A673 (cell line): ENCODE measurements around the gene PPP1R16B. TPM values are rescaled to one million over a fixed set of nuclear protein-coding genes. Genes with fewer than 3 reads are reported as not detected.

Experiments used
- BruUV-seq: library from RNA; stranded (reverse); fragments of 400-500 nt; replicated peaks from 2 replicates; lab custom pipeline; 2021; lab: Mats Ljungman, UMichigan
- CTCF ChIA-PET: fragments of 300-600 bp; sonication (Branson Sonifier 250); formaldehyde crosslinking; loops from one replicate; lab custom pipeline; 2022; ENCODE audit warnings: antibody characterized with exemption; lab: Charles Lee
- POLR2A ChIA-PET: fragments of 300-600 bp; sonication (Branson Sonifier 250); formaldehyde crosslinking; loops from one replicate; lab custom pipeline; 2022; ENCODE audit warnings: antibody characterized with exemption; ENCODE audit not compliant: low non-redundant PET; lab: Charles Lee
- DNase-seq: peaks from one replicate; pipeline ENCODE4 v3.0.0-alpha.2; 2015; ENCODE audit warnings: low spot score
- H3K27ac ChIP-seq: fragments of 200-600 bp; sonication (generic); 2 replicates; pipeline ENCODE4 v1.5.1; 2016; ENCODE audit warnings: mixed run types, low read depth, mild to moderate bottlenecking, mixed read lengths, antibody characterized with exemption, low read length; ENCODE audit not compliant: poor library complexity, severe bottlenecking
- H3K27me3 ChIP-seq: fragments of 200-600 bp; sonication (generic); replicated peaks from 2 replicates; pipeline ENCODE4 v1.6.1; 2017; ENCODE audit warnings: mixed run types, low read depth, mild to moderate bottlenecking, mixed read lengths, antibody characterized with exemption, low read length; ENCODE audit not compliant: insufficient read depth, poor library complexity
- H3K36me3 ChIP-seq: fragments of 200-600 bp; sonication (generic); 2 replicates; pipeline ENCODE4 v1.6.1; 2016; ENCODE audit warnings: mixed run types, mild to moderate bottlenecking, mixed read lengths, antibody characterized with exemption, low read length; ENCODE audit not compliant: insufficient read depth, poor library complexity, severe bottlenecking
- H3K4me1 ChIP-seq: fragments of 200-600 bp; sonication (generic); 2 replicates; pipeline ENCODE4 v1.6.1; 2017; ENCODE audit warnings: mixed run types, mild to moderate bottlenecking, mixed read lengths, antibody characterized with exemption, low read length; ENCODE audit not compliant: insufficient read depth, poor library complexity, severe bottlenecking
- H3K4me3 ChIP-seq: fragments of 200-600 bp; sonication (generic); 2 replicates; pipeline ENCODE4 v1.5.1; 2016; ENCODE audit warnings: low read depth, mixed run types, mild to moderate bottlenecking, mixed read lengths, low read length; ENCODE audit not compliant: poor library complexity, severe bottlenecking
- H3K9me3 ChIP-seq: fragments of 200-600 bp; sonication (generic); 2 replicates; pipeline ENCODE4 v1.6.1; 2016; ENCODE audit warnings: mixed run types, low read depth, mild to moderate bottlenecking, mixed read lengths, antibody characterized with exemption, low read length; ENCODE audit not compliant: poor library complexity, severe bottlenecking
- EZH2 ChIP-seq: fragments of 200-600 bp; sonication (generic); IDR thresholded peaks from 2 replicates; pipeline ENCODE4 v1.6.1; 2017; ENCODE audit warnings: borderline replicate concordance, low read depth, mild to moderate bottlenecking, mixed read lengths, antibody characterized with exemption, low read length; ENCODE audit not compliant: poor library complexity, severe bottlenecking
- intact Hi-C: fragments of 100-400 bp; cut with micrococcal nuclease; formaldehyde crosslinking; loops from one replicate; pipeline ENCODE4 v1.10.0; 2022; ENCODE audit not compliant: unreplicated experiment
- total RNA-seq: library from RNA; stranded (reverse); gene quantifications from 2 replicates; pipeline ENCODE4 v1.2.3, GENCODE V29; 2021
- TF ChIP-seq, protein P1 (sequence below): fragments of 300-800, 200-600 bp; sonication (generic); conservative IDR thresholded peaks from 2 replicates; pipeline ENCODE4 v1.5.1; 2017; ENCODE audit warnings: low read depth, mild to moderate bottlenecking, antibody characterized with exemption, low read length, moderate library complexity, mixed read lengths

PPP1R16B gene
- total RNA-seq, 1 experiment from 2014 or later: 0.17 TPM

DNA sequence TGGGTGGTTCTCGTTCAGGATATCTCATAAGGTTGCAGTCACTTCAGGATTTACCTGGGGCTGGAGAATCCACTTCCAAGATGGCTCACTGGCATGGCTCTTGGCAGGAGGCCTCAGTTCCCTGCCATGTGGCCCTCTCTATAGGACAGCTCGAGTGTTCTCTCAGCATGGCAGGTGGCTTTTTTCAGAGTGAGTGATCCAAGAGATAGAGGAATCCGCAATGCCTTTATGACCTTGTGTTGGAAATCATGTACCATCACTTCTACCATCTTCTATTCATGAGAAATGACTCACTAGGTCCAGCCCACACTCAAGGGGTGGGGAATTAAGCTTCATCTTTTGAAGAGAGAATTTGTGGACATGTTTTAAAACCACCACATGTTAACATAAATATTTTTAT is 37.8 kb downstream of the PPP1R16B start:
- Histone ChIP-seq H3K36me3 (no peaks in the 10 kb centered on the region), H3K4me3 (no peak overlapping the region), H3K4me1 (no peaks in the 10 kb centered on the region), H3K27me3 (peaks cover 60% of the 10 kb centered on the region), H3K27ac (no peak overlapping the region), H3K9me3 (no peaks in the 10 kb centered on the region)
- no peak for DNase-seq
- intact Hi-C loops: no loop called here
- ChIA-PET CTCF (no interaction called here), POLR2A (no interaction called here)
- TF ChIP-seq EZH2: no peak
- TF ChIP-seq, protein P1, sequence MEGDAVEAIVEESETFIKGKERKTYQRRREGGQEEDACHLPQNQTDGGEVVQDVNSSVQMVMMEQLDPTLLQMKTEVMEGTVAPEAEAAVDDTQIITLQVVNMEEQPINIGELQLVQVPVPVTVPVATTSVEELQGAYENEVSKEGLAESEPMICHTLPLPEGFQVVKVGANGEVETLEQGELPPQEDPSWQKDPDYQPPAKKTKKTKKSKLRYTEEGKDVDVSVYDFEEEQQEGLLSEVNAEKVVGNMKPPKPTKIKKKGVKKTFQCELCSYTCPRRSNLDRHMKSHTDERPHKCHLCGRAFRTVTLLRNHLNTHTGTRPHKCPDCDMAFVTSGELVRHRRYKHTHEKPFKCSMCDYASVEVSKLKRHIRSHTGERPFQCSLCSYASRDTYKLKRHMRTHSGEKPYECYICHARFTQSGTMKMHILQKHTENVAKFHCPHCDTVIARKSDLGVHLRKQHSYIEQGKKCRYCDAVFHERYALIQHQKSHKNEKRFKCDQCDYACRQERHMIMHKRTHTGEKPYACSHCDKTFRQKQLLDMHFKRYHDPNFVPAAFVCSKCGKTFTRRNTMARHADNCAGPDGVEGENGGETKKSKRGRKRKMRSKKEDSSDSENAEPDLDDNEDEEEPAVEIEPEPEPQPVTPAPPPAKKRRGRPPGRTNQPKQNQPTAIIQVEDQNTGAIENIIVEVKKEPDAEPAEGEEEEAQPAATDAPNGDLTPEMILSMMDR: no peak
- no TSS peak for BruUV-seq

DNA sequence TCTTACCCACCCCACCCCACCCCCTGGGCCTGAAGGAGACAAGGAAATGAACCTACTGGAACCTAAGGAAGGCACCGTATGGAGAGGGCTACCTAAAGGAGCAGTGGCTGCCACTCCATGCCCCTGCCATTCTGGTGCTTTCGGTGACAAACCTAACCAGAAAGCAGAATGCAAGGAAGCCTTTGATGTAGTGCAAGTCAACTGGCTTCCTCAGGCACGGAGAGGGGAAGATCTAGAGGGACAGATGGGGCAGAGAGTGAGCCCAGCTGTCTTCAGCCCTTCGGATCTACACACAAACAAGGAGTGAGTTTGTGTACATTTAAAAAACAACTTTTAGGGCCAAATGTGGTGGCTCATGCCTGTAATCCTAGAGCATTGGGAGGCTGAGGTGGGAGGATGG is 39.5 kb downstream of the PPP1R16B start:
- intact Hi-C loops: no loop called here
- Histone ChIP-seq H3K27me3 (peaks cover 65% of the 10 kb centered on the region), H3K4me1 (no peaks in the 10 kb centered on the region), H3K9me3 (no peaks in the 10 kb centered on the region), H3K4me3 (no peak overlapping the region), H3K36me3 (no peaks in the 10 kb centered on the region), H3K27ac (no peak overlapping the region)
- CTCF ChIA-PET: no interaction called here
- POLR2A ChIA-PET: interaction anchor here (0.6 kb wide), 1 partner anchor 91 kb away, joined by 3 read pairs; no protein-coding TSS in a partner anchor
- no peak for TF ChIP-seq EZH2
- TF ChIP-seq, protein P1: no peak
- no peak for DNase-seq
- BruUV-seq: no TSS peak

DNA sequence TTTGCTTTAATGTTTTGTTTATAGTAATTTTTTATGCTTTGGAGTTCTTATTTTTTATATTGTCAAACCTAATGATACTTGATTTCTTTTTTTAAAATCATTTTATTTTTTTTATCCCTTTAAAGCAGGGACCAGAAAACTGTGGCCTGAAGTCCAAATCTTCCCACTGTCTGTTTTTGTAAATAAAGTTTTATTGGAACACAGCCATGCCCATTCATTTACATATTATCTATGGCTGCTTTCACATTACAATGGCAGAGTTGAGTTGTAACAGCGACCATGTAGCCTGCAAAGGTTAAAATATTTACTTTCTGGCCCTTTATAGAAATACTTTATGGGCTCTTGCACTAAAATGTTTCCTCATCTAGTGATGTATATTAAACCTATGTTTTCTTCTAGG is 42.3 kb downstream of the PPP1R16B start:
- Histone ChIP-seq H3K27me3 (peaks cover 60% of the 10 kb centered on the region), H3K4me3 (no peak overlapping the region), H3K27ac (no peak overlapping the region), H3K9me3 (no peaks in the 10 kb centered on the region), H3K36me3 (no peaks in the 10 kb centered on the region), H3K4me1 (no peaks in the 10 kb centered on the region)
- POLR2A ChIA-PET: no interaction called here
- CTCF ChIA-PET: no interaction called here
- intact Hi-C loops: no loop called here
- no peak for DNase-seq
- TF ChIP-seq EZH2: no peak
- no TSS peak for BruUV-seq

DNA sequence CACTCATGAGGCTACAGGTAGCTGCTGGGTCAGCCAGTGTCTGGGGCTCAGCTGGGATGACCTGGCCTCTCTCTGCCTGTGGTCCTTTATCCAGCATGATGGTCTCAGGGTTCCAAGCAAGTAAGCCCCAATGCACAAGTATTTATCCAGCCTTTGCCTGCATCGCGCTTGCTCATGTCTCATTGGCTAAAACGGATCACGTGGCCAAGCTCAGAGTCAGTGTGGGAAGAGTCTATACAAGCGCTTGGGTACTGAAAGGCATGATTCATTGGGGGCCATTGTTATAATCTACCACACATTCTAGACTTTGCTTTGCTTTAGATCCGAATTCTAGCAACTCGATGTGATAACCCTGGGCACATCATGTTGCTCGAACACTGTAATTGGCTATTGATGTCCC is 48.3 kb downstream of the PPP1R16B start:
- DNase-seq: no peak
- intact Hi-C loops: no loop called here
- Histone ChIP-seq H3K4me1 (no peaks in the 10 kb centered on the region), H3K9me3 (no peaks in the 10 kb centered on the region), H3K27me3 (peaks cover 39% of the 10 kb centered on the region), H3K36me3 (no peaks in the 10 kb centered on the region), H3K4me3 (no peak overlapping the region), H3K27ac (no peak overlapping the region)
- TF ChIP-seq, protein P1: no peak
- no peak for TF ChIP-seq EZH2
- ChIA-PET POLR2A (no interaction called here), CTCF (no interaction called here)
- BruUV-seq: no TSS peak
